HT1080 (cell line): ENCODE results near the gene ERO1A. TPM values are rescaled to one million over a fixed set of nuclear protein-coding genes. Genes with fewer than 3 reads are reported as not detected.
"Not testable (repeated sequence)": the region's sequence is repeated elsewhere in the genome, so short reads cannot be mapped to it uniquely, and the experiment has no call there.

Experiments
- DNase-seq: peaks from one replicate; pipeline ENCODE4 v3.0.0-alpha.2; 2015; ENCODE audit warnings: low read depth
- polyA plus RNA-seq, 2 experiments: library from polyadenylated mRNA; depleted of rRNA; stranded (reverse); fragments of >200 nt; gene quantifications; 2 replicates each; pipeline ENCODE4 v1.2.3, GENCODE V29; 2015
- total RNA-seq: library from RNA; depleted of rRNA; stranded (reverse); fragments of >200 nt; shearing (Covaris generic); gene quantifications from 2 replicates; pipeline ENCODE4 v1.2.3, GENCODE V29; 2014; rRNA removed

The ERO1A gene, protein sequence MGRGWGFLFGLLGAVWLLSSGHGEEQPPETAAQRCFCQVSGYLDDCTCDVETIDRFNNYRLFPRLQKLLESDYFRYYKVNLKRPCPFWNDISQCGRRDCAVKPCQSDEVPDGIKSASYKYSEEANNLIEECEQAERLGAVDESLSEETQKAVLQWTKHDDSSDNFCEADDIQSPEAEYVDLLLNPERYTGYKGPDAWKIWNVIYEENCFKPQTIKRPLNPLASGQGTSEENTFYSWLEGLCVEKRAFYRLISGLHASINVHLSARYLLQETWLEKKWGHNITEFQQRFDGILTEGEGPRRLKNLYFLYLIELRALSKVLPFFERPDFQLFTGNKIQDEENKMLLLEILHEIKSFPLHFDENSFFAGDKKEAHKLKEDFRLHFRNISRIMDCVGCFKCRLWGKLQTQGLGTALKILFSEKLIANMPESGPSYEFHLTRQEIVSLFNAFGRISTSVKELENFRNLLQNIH
- total RNA-seq = 103 and 112 TPM in 2 replicates
- 161 and 188 TPM in 2 replicates for polyA plus RNA-seq (2015; cell fraction: cytosol; rRNA removed)
- polyA plus RNA-seq (2015; cell fraction: nucleus; rRNA removed) = 124 TPM in 2 replicates

DNA sequence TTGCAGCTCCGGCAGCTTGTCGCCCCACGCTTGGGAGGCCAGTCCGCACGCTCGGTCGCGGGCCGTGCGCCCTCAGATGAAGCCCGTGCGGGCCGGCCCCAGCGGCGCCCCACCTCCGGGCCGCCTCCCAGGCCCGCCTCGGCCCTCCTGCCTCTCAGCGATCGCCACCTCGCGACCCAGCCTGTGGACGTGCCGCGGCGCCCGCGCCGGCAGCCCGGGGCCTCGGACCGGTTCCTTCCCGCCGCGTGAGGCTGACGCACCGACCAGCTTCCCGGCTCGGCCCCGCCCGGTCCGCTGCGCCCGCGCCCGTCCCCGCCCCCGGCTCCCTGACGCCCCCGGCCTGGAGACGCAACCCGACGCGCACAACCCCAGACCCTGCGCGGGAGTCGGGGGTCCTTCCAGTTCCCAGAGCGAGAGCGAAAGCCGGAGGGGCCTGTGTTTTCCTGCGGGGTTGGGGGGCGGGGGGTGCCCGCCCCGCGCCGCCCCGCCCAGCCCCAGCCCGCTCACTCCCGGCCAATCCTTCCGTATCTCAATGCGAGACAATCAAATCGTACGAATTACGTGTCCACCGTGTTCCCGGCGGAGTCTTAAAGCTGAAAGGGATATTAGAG lies at the start of gene ERO1A:
TSS of gene ERO1A (minus strand) at position 78 of the 611 bp plus-strand sequence. CDS start at position 1, 77 bp downstream.
- peak; percentile 71 for DNase-seq

DNA sequence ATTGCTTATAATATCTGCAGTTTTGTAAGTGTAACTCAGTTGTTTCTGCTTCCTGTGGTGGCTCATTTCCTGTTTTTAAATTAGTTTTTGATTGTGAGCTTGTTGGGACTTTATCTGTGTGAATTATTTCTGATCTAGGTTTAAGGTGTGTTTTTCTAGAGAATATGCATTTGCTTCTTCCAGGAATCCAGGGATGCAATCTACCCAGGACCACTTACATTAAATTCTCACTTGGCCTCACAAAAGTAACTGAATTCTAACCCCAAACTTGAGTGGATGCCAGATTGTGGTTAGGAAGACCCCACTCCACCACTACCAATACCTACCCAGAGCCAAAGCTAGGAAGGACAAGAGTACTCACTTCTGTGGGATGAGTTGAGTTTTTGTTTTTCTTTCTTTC lies 46.5 kb upstream of the ERO1A start:
- DNase-seq = no peak

DNA sequence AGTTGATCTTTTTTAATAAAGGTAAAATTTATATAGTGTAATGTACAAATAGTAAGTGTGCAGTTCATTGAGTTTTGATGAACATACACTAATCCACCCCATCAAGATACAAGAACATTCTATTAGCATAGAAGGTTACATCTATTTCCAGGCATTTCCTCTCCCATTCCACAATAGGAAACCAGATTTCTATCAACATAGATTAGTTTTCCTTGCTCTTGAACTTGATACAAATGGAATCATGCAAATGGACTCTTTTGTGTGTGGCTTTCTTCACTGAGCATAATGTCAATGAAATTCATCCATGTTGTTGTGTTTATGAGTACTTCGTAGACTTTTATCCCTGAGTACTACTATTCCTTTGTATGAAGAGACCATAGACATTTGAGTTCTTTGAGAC lies 45.4 kb upstream of the ERO1A start:
- DNase-seq = no peak

- DNase-seq = no peak
These were observed 43.1 kb upstream of the ERO1A start for GRCh38 chr14:52738409-52738808.

DNA sequence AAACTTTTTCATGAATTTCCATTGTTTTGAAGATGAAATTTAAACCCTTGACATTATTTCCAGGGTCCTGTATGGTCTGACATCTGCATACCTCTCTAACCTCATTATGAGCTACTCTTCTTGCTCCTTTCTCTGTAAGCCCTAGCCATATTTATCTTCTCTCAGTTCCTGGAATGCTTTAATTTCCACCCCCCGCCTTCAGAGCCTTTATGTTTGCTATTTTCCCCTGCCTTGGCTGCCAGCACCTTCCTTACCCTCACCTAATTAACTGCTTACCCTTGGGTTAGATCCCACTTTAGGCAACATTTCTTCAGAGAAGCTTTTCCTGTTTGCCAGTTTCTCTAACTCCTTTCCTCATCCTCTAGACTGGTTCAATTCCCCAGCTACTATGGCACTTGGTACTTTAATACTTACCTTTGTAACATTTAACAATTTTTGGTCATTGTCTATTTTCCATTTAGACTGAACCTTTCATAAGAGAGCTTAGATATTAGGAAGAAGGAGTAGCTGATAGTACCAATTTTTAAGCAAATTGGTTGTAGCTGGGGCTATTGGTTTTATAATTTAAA lies 40.6 kb upstream of the ERO1A start:
- DNase-seq = no peak

- DNase-seq = no peak
These were observed 38.5 kb upstream of the ERO1A start for GRCh38 chr14:52733824-52734223.

- DNase-seq = peak; percentile 31
These were observed 35.4 kb upstream of the ERO1A start for GRCh38 chr14:52730709-52731111.

DNA sequence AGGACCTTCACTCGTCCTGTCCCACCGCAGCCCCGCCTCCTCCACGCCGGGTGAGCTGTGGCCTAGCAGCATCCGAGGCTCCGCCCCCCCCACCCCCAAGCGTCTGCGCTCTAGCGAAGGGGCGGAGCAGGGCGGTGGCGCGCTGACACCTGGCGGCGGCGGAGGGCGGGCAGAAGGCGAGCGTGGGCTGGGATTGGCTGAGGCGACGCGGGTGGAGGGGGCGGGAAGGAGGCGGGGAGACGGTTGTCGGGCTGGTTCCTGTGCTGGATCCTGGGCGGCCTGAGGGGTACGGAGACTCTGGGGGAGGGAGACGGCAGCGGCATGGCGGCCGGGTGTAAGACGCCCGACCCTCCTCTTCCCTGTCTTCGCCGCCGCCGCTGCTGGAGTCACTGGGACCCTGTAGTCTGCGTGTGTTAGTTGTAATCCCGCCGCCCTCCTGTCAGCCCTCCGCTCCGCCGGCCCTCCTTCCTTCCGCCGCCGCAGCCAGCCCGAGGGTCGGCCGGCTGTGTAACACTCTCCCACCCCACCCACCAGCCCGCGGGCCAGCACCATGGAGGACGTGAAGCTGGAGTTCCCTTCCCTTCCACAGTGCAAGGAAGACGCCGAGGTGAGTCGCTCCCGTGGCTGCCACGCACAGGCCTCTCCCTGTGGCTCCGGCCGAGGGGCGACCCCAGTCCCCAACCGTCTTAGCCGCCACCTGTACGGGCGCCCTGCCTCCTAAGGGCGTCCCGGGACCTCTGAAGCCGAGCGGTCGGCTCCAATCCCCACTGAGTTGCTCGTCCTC lies 34.8 kb upstream of the ERO1A start, which contains the start of gene STYX:
TSS of gene STYX (plus strand) at position 242 of the 784 bp plus-strand sequence. CDS start at position 551, 309 bp downstream.
- peak; percentile 96 for DNase-seq

- no peak for DNase-seq
These were observed 34.2 kb upstream of the ERO1A start for GRCh38 chr14:52729585-52729924.

GRCh38 chr14:52729035-52729434 lies 33.7 kb upstream of the ERO1A start:
- DNase-seq = not testable (repeated sequence)

- not testable (repeated sequence) for DNase-seq
These were observed 32.2 kb upstream of the ERO1A start for GRCh38 chr14:52727509-52727908.

DNA sequence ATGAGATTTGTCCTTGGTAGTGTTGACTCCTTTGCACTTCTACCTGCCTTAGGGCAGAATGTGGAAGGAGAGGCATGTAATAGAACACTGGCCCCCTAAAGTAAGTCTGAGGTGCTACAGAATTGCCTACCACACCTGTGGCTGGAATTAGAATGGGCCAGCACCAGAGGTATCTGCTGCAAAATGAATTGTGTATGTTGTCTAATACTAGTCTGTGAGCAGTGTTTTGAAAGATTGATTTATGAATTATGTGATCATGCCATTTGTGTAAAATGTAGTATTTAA lies 28.9 kb upstream of the ERO1A start:
- no peak for DNase-seq

- DNase-seq = no peak
These were observed 28.4 kb upstream of the ERO1A start for GRCh38 chr14:52723514-52724359.

DNA sequence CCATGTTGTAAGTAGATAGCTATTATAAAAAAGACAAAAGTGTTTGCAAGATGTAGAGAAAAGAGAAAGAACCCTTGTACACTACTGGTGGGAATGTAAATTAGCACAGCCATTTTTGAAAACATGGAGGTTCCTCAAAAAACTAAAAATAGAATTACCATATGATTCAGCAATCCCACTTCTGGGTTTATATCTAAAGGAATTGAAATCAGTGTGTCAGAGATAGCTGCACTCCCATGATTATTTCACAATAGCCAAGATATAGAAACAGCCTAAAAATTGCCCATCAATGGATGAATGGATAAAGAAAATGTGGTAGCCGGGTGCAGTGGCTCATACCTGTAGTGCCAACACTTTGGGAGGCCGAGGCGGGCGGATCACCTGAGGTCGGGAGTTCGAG lies 20.8 kb upstream of the ERO1A start:
- no peak for DNase-seq

DNA sequence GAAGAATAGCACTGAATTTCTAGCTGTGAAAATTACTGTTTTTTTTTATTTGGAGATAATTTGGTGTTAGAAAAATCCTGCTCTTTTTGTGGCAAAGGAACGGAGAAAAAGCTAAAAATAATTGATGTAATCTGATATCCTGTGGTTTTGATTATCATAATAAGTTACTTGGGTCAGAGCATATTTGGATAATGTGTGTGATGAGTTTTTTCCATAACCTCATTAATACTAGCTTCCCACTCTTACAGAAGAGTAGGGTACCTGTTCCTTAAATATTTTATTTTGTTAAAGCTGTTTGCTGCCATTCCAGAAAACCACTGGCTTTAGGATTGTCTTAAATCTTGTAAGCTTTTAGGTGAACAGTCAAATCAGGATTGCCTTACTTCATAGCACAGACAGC lies 16.3 kb upstream of the ERO1A start:
- no peak for DNase-seq

GRCh38 chr14:52706724-52707706 lies 11.7 kb upstream of the ERO1A start, which contains the start of gene PSMC6:
PSMC6 (plus strand) TSS chr14:52707200; CDS start chr14:52707220, 20 bp downstream.
- DNase-seq = peak; percentile 83

DNA sequence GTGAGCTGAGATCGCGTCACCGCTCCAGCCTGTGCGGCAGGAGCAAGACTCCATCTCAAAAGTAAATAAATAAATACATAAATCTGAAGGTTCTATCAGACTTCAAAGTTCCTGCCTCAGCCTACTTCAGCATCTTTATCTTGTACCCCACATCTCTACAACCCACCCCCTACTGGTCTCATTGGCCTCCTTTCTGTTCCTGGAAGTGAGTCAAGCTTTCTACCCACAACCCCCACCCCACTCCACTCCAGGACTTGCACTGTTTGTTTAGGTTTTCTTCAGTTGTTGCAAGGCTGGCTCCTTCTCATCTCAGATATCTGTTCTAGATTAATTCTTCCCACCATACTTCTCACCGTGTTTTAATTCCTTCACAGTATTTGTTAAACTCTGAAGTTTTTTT lies 10.9 kb upstream of the ERO1A start:
- peak; percentile 49 for DNase-seq

GRCh38 chr14:52703664-52704063 lies 8.3 kb upstream of the ERO1A start:
- DNase-seq = no peak

GRCh38 chr14:52703225-52703624 lies 7.9 kb upstream of the ERO1A start:
- DNase-seq = peak; percentile 82
